NT2/D1 (cell line): ENCODE results near the gene INTS7.

Source experiments
- SUZ12 ChIP-seq: IDR thresholded peaks from 2 replicates; pipeline ENCODE4 v1.6.1; 2011; ENCODE audit not compliant: insufficient read length, insufficient read depth; ENCODE audit errors: extremely low read depth
- YY1 ChIP-seq: IDR thresholded peaks from 2 replicates; pipeline ENCODE4 v1.6.1; 2011; ENCODE audit not compliant: insufficient read length, insufficient read depth

GRCh38 chr1:211912038-211912437, 123.3 kb downstream of the INTS7 start:
- no peak for TF ChIP-seq SUZ12
- TF ChIP-seq YY1, result no peak
